ENCODE data around the gene KISS1R. TPM values are rescaled to one million over a fixed set of nuclear protein-coding genes. Genes with fewer than 3 reads are reported as not detected.

KISS1R gene
- total RNA-seq, 1 donor from 2014 or later: not detected

DNA sequence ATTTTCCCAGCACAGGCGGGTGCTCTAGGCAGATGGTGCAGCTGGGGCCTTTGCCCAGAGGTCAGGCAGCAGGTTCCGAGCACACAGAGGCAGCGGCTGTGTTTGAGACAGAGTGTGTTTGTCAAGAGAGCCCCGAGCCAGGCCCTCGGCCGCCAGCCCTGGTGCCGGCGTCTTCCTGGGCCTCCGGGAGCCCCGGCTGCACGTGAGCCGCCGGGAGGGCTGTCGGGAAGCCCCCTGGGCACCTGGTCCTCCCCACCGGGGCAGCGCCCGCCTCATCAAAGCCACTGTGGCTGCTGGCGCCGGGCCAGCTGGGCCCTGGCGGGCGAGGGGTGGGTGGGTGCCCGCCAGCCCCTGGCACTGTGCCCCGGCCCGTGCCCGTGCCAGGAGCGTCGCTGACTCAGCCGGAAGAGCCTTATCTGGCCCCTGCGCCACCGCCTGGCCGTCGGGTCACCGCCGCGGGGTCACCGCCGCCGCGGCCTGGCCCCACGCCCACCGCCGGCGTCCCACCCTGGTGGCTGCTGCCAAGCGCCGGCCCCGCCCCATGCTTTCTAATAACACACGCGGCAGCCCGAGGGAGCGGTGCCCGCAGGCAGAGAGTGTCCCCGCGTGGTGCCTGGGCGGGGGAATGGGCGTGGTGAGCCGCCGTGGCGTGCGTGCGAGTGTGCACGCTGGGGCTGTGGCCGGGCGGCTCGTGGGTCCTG is 23.6 kb downstream of the KISS1R start:
- peaks cover 14% of the 10 kb centered on the region for H3K4me1 Mint-ChIP-seq (ENCODE audit: low read depth, unreplicated experiment)
- no peak for DNase-seq
- peak overlapping the region; percentile 94 for H3K27ac Mint-ChIP-seq (ENCODE audit: unreplicated experiment)

GRCh38 chr19:941292-942132 is 24.4 kb downstream of the KISS1R start:
- H3K4me1 Mint-ChIP-seq (ENCODE audit: low read depth, unreplicated experiment): peaks cover 14% of the 10 kb centered on the region
- peak overlapping the region; percentile 55 for H3K4me3 Mint-ChIP-seq (ENCODE audit: unreplicated experiment)
- TF ChIP-seq, protein P1, sequence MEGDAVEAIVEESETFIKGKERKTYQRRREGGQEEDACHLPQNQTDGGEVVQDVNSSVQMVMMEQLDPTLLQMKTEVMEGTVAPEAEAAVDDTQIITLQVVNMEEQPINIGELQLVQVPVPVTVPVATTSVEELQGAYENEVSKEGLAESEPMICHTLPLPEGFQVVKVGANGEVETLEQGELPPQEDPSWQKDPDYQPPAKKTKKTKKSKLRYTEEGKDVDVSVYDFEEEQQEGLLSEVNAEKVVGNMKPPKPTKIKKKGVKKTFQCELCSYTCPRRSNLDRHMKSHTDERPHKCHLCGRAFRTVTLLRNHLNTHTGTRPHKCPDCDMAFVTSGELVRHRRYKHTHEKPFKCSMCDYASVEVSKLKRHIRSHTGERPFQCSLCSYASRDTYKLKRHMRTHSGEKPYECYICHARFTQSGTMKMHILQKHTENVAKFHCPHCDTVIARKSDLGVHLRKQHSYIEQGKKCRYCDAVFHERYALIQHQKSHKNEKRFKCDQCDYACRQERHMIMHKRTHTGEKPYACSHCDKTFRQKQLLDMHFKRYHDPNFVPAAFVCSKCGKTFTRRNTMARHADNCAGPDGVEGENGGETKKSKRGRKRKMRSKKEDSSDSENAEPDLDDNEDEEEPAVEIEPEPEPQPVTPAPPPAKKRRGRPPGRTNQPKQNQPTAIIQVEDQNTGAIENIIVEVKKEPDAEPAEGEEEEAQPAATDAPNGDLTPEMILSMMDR (IDR thresholded peaks at IDR 0.05; ENCODE audit: partially characterized antibody, unreplicated experiment): no peak
- H3K36me3 Mint-ChIP-seq (ENCODE audit: unreplicated experiment): peaks cover 10% of the 10 kb centered on the region
- peaks cover 10% of the 10 kb centered on the region for H3K27me3 Mint-ChIP-seq (ENCODE audit: unreplicated experiment)
- peak overlapping the region; percentile 76 for H3K27ac Mint-ChIP-seq (ENCODE audit: unreplicated experiment)
- no peak for DNase-seq
- H3K9me3 Mint-ChIP-seq (ENCODE audit: unreplicated experiment): peaks cover 9% of the 10 kb centered on the region

More for the DNA sequence above, 23.6 kb downstream of the KISS1R start:
- TF ChIP-seq, protein P1 (IDR thresholded peaks at IDR 0.05; ENCODE audit: partially characterized antibody, unreplicated experiment): no peak
- peaks cover 9% of the 10 kb centered on the region for H3K9me3 Mint-ChIP-seq (ENCODE audit: unreplicated experiment)
- H3K27me3 Mint-ChIP-seq (ENCODE audit: unreplicated experiment): peaks cover 10% of the 10 kb centered on the region
- no peak overlapping the region for H3K4me3 Mint-ChIP-seq (ENCODE audit: unreplicated experiment)
- peaks cover 10% of the 10 kb centered on the region for H3K36me3 Mint-ChIP-seq (ENCODE audit: unreplicated experiment)

GRCh38 chr19:942133-942645 is 25.1 kb downstream of the KISS1R start:
- Mint-ChIP-seq H3K27me3 (ENCODE audit: unreplicated experiment) (peaks cover 11% of the 10 kb centered on the region), H3K36me3 (ENCODE audit: unreplicated experiment) (peaks cover 9% of the 10 kb centered on the region), H3K9me3 (ENCODE audit: unreplicated experiment) (peaks cover 9% of the 10 kb centered on the region), H3K4me1 (ENCODE audit: low read depth, unreplicated experiment) (peaks cover 13% of the 10 kb centered on the region), H3K27ac (ENCODE audit: unreplicated experiment) (no peak overlapping the region), H3K4me3 (ENCODE audit: unreplicated experiment) (no peak overlapping the region)
- TF ChIP-seq, protein P1 (IDR thresholded peaks at IDR 0.05; ENCODE audit: partially characterized antibody, unreplicated experiment): no peak
- no peak for DNase-seq

DNA sequence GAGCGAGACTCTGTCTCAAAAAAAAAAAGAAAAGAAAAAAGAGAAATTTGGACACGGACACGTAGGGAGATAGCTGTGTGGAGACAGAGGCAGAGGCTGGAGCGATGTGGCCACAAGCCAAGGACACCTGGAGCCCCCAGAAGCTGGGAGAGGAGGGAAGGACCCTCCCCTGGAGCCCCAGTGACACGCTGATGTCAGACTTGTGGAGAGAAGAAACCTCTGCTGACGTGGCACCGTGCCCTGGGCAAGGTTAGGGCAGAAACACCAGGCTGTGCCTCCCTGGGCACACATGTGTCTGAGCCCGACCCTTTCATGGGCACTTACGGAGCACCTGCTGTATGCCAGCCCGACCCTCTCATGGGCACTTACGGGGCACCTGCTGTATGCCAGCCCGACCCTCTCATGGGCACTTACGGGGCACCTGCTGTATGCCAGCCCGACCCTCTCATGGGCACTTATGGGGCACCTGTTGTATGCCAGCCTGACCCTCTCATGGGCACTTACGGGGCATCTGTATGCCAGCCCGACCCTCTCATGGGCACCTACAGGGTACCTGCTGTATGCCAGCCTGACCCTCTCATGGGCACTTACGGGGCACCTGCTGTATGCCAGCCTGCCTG is 26.5 kb downstream of the KISS1R start:
- peaks cover 6% of the 10 kb centered on the region for H3K36me3 Mint-ChIP-seq (ENCODE audit: unreplicated experiment)
- TF ChIP-seq, protein P1 (IDR thresholded peaks at IDR 0.05; ENCODE audit: partially characterized antibody, unreplicated experiment): no peak
- no peak overlapping the region for H3K4me3 Mint-ChIP-seq (ENCODE audit: unreplicated experiment)
- peaks cover 9% of the 10 kb centered on the region for H3K4me1 Mint-ChIP-seq (ENCODE audit: low read depth, unreplicated experiment)
- H3K27me3 Mint-ChIP-seq (ENCODE audit: unreplicated experiment): peaks cover 12% of the 10 kb centered on the region
- H3K9me3 Mint-ChIP-seq (ENCODE audit: unreplicated experiment): peaks cover 9% of the 10 kb centered on the region
- DNase-seq: no peak
- no peak overlapping the region for H3K27ac Mint-ChIP-seq (ENCODE audit: unreplicated experiment)
